Measurements from ENCODE around the gene SMIM1.

The SMIM1 gene

GRCh38 chr1:3735688-3736087, 36.9 kb upstream of the SMIM1 start:
- H3K9ac ChIP-seq (ENCODE audit: low read depth, low read length, poor library complexity) = no peak overlapping the region
- WGBS, 2 donors (ENCODE audit: extremely low coverage in 2 of 2, insufficient read length in 2 of 2, insufficient replicate concordance in 1 of 2) = no CpG with 5 or more reads among the region's 13 CpGs
- no peak overlapping the region for H3K23ac ChIP-seq (ENCODE audit: low read depth, low read length, poor library complexity)
- no peak overlapping the region for H3K18ac ChIP-seq (ENCODE audit: low read length)
- no peak overlapping the region for H3K4me3 ChIP-seq (ENCODE audit: low read length in 2 of 2)
- peaks cover 34 to 65% of the 10 kb centered on the region in 2 donors for H3K36me3 ChIP-seq (replicated peaks in 1 of 2; ENCODE audit: control insufficient read depth in 2 of 2, insufficient read depth in 2 of 2, low read length in 2 of 2)
- H2BK12ac ChIP-seq (ENCODE audit: low read length) = no peak overlapping the region
- no peak for DNase-seq (ENCODE audit: low spot score)
- no peak overlapping the region for H2AK5ac ChIP-seq (ENCODE audit: low read depth, low read length)
- H3K4me2 ChIP-seq (ENCODE audit: insufficient read depth, low read length, poor library complexity, severe bottlenecking) = no peak overlapping the region
- no peaks in the 10 kb centered on the region for H3K27me3 ChIP-seq (ENCODE audit: control insufficient read depth in 3 of 3, insufficient read depth in 3 of 3, low read depth in 1 of 3, low read length in 3 of 3)
- H4K91ac ChIP-seq (ENCODE audit: low read depth, low read length, poor library complexity) = no peak overlapping the region
- peaks cover 2% of the 10 kb centered on the region for H3K79me1 ChIP-seq (ENCODE audit: low read depth, low read length)
- no peak overlapping the region for H3K27ac ChIP-seq (replicated peaks; ENCODE audit: low read length)
- H4K8ac ChIP-seq (ENCODE audit: low read depth, low read length) = no peak overlapping the region
- no peak overlapping the region for H2BK5ac ChIP-seq (ENCODE audit: low read length)
- H2AFZ ChIP-seq (ENCODE audit: low read length) = no peak overlapping the region
- H2BK15ac ChIP-seq (ENCODE audit: low read length) = no peak overlapping the region
- H3K4me1 ChIP-seq (ENCODE audit: control insufficient read depth in 2 of 2, insufficient read depth in 1 of 2, low read depth in 1 of 2, low read length in 2 of 2) = peaks cover 13 to 18% of the 10 kb centered on the region in 2 donors
- H2BK120ac ChIP-seq (ENCODE audit: low read depth, low read length) = no peak overlapping the region
- no peak overlapping the region for H3K14ac ChIP-seq (ENCODE audit: low read length)
- H3K9me3 ChIP-seq (replicated peaks in 1 of 2; ENCODE audit: control insufficient read depth in 2 of 2, insufficient read depth in 1 of 2, low read depth in 1 of 2, low read length in 2 of 2) = no peaks in the 10 kb centered on the region
- no peak overlapping the region for H3K4ac ChIP-seq (ENCODE audit: low read length)

DNA sequence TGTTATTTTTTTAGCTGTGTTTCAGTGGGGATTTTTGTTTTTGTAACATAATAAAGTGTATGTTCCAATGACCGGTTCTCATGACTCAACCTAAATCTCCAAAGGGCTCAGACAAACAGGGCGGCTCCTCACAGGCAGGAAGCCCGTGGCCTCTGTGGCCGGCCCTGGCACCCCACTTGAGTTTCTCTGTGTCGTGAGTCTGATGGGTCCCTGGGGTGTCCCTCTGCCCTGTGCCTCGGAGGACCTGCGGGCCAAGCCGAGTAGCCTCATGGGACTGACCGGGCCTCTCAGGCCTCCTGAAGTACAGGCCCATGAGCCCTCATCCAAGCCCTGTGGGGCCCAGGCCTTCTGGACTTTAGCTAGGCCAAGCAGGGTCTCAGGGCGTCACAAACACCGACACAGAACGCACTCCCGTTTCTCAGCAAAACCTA, 36.4 kb upstream of the SMIM1 start:
- Histone ChIP-seq H3K9me3 (replicated peaks in 1 of 2; ENCODE audit: control insufficient read depth in 2 of 2, insufficient read depth in 1 of 2, low read depth in 1 of 2, low read length in 2 of 2) (no peaks in the 10 kb centered on the region), H3K27ac (replicated peaks; ENCODE audit: low read length) (no peak overlapping the region), H2BK120ac (ENCODE audit: low read depth, low read length) (no peak overlapping the region), H3K4me2 (ENCODE audit: insufficient read depth, low read length, poor library complexity, severe bottlenecking) (no peak overlapping the region), H3K9ac (ENCODE audit: low read depth, low read length, poor library complexity) (no peak overlapping the region), H3K79me1 (ENCODE audit: low read depth, low read length) (peaks cover 2% of the 10 kb centered on the region), H3K27me3 (ENCODE audit: control insufficient read depth in 3 of 3, insufficient read depth in 3 of 3, low read depth in 1 of 3, low read length in 3 of 3) (no peaks in the 10 kb centered on the region), H4K91ac (ENCODE audit: low read depth, low read length, poor library complexity) (no peak overlapping the region), H3K4me3 (ENCODE audit: low read length in 2 of 2) (no peak overlapping the region), H4K8ac (ENCODE audit: low read depth, low read length) (no peak overlapping the region), H3K23ac (ENCODE audit: low read depth, low read length, poor library complexity) (no peak overlapping the region), H2AK5ac (ENCODE audit: low read depth, low read length) (no peak overlapping the region), H2AFZ (ENCODE audit: low read length) (no peak overlapping the region), H3K18ac (ENCODE audit: low read length) (no peak overlapping the region), H3K4me1 (ENCODE audit: control insufficient read depth in 2 of 2, insufficient read depth in 1 of 2, low read depth in 1 of 2, low read length in 2 of 2) (peaks cover 13 to 18% of the 10 kb centered on the region in 2 donors), H2BK5ac (ENCODE audit: low read length) (no peak overlapping the region), H2BK12ac (ENCODE audit: low read length) (no peak overlapping the region), H2BK15ac (ENCODE audit: low read length) (no peak overlapping the region), H3K14ac (ENCODE audit: low read length) (no peak overlapping the region), H3K4ac (ENCODE audit: low read length) (no peak overlapping the region), H3K36me3 (replicated peaks in 1 of 2; ENCODE audit: control insufficient read depth in 2 of 2, insufficient read depth in 2 of 2, low read length in 2 of 2) (peaks cover 34 to 70% of the 10 kb centered on the region in 2 donors)
- WGBS, 2 donors (ENCODE audit: extremely low coverage in 2 of 2, insufficient read length in 2 of 2, insufficient replicate concordance in 1 of 2) = no CpG with 5 or more reads among the region's 13 CpGs
- no peak for DNase-seq (ENCODE audit: low spot score)

DNA sequence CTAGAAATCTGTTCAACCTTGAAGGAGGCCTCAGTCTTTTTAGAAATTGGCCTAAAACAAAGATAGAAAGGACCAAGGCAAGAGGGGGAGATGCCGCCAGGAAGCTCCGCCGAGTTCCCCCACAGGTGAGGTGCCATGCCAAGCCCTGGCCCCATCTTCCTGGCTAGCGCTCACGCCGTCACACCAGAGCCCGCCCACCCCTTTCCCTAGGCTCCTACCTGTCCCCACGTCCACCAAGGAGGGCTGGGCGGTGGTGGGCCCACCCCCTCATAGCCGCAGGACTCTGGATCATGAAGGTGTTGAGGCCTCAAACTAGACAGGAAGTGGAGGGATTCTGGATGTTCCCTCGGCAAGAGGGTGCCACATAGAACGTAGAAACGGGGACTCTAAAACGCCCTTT, 35.8 kb upstream of the SMIM1 start:
- H3K36me3 ChIP-seq (replicated peaks in 1 of 2; ENCODE audit: control insufficient read depth in 2 of 2, insufficient read depth in 2 of 2, low read length in 2 of 2) = peaks cover 35 to 75% of the 10 kb centered on the region in 2 donors
- H3K18ac ChIP-seq (ENCODE audit: low read length) = no peak overlapping the region
- DNase-seq (ENCODE audit: low spot score) = no peak
- peaks cover 7 to 14% of the 10 kb centered on the region in 2 donors for H3K4me1 ChIP-seq (ENCODE audit: control insufficient read depth in 2 of 2, insufficient read depth in 1 of 2, low read depth in 1 of 2, low read length in 2 of 2)
- H2BK15ac ChIP-seq (ENCODE audit: low read length) = no peak overlapping the region
- H2BK5ac ChIP-seq (ENCODE audit: low read length) = no peak overlapping the region
- H3K79me1 ChIP-seq (ENCODE audit: low read depth, low read length) = peaks cover 4% of the 10 kb centered on the region
- H3K27me3 ChIP-seq (ENCODE audit: control insufficient read depth in 3 of 3, insufficient read depth in 3 of 3, low read depth in 1 of 3, low read length in 3 of 3) = no peaks in the 10 kb centered on the region
- no peak overlapping the region for H3K14ac ChIP-seq (ENCODE audit: low read length)
- H3K9me3 ChIP-seq (replicated peaks in 1 of 2; ENCODE audit: control insufficient read depth in 2 of 2, insufficient read depth in 1 of 2, low read depth in 1 of 2, low read length in 2 of 2) = no peaks in the 10 kb centered on the region
- no peak overlapping the region for H4K8ac ChIP-seq (ENCODE audit: low read depth, low read length)
- no peak overlapping the region for H3K4ac ChIP-seq (ENCODE audit: low read length)
- H4K91ac ChIP-seq (ENCODE audit: low read depth, low read length, poor library complexity) = no peak overlapping the region
- no peak overlapping the region for H2BK12ac ChIP-seq (ENCODE audit: low read length)
- no peak overlapping the region for H3K9ac ChIP-seq (ENCODE audit: low read depth, low read length, poor library complexity)
- no peak overlapping the region for H3K4me3 ChIP-seq (ENCODE audit: low read length in 2 of 2)
- no peak overlapping the region for H3K27ac ChIP-seq (replicated peaks; ENCODE audit: low read length)
- no peak overlapping the region for H3K23ac ChIP-seq (ENCODE audit: low read depth, low read length, poor library complexity)
- H2BK120ac ChIP-seq (ENCODE audit: low read depth, low read length) = no peak overlapping the region
- WGBS, 2 donors (ENCODE audit: extremely low coverage in 2 of 2, insufficient read length in 2 of 2, insufficient replicate concordance in 1 of 2) = no CpG with 5 or more reads among the region's 14 CpGs
- no peak overlapping the region for H2AK5ac ChIP-seq (ENCODE audit: low read depth, low read length)
- no peak overlapping the region for H2AFZ ChIP-seq (ENCODE audit: low read length)
- no peak overlapping the region for H3K4me2 ChIP-seq (ENCODE audit: insufficient read depth, low read length, poor library complexity, severe bottlenecking)

GRCh38 chr1:3738943-3739342, 33.6 kb upstream of the SMIM1 start:
- no peak overlapping the region for H3K23ac ChIP-seq (ENCODE audit: low read depth, low read length, poor library complexity)
- no peak for DNase-seq (ENCODE audit: low spot score)
- no peak overlapping the region for H3K14ac ChIP-seq (ENCODE audit: low read length)
- H2BK5ac ChIP-seq (ENCODE audit: low read length) = no peak overlapping the region
- H3K27ac ChIP-seq (replicated peaks; ENCODE audit: low read length) = no peak overlapping the region
- no peak overlapping the region for H4K91ac ChIP-seq (ENCODE audit: low read depth, low read length, poor library complexity)
- no peak overlapping the region for H2BK120ac ChIP-seq (ENCODE audit: low read depth, low read length)
- H3K18ac ChIP-seq (ENCODE audit: low read length) = no peak overlapping the region
- H3K4ac ChIP-seq (ENCODE audit: low read length) = no peak overlapping the region
- peak overlapping the region in 1 of 2 donors; percentile 34 for H3K4me3 ChIP-seq (ENCODE audit: low read length in 2 of 2)
- no CpG with 5 or more reads among the region's 12 CpGs for WGBS, 2 donors (ENCODE audit: extremely low coverage in 2 of 2, insufficient read length in 2 of 2, insufficient replicate concordance in 1 of 2)
- H3K9ac ChIP-seq (ENCODE audit: low read depth, low read length, poor library complexity) = no peak overlapping the region
- H3K36me3 ChIP-seq (replicated peaks in 1 of 2; ENCODE audit: control insufficient read depth in 2 of 2, insufficient read depth in 2 of 2, low read length in 2 of 2) = peaks cover 47 to 95% of the 10 kb centered on the region in 2 donors
- H3K9me3 ChIP-seq (replicated peaks in 1 of 2; ENCODE audit: control insufficient read depth in 2 of 2, insufficient read depth in 1 of 2, low read depth in 1 of 2, low read length in 2 of 2) = no peaks in the 10 kb centered on the region
- no peaks in the 10 kb centered on the region for H3K27me3 ChIP-seq (ENCODE audit: control insufficient read depth in 3 of 3, insufficient read depth in 3 of 3, low read depth in 1 of 3, low read length in 3 of 3)
- no peak overlapping the region for H2AK5ac ChIP-seq (ENCODE audit: low read depth, low read length)
- no peak overlapping the region for H3K4me2 ChIP-seq (ENCODE audit: insufficient read depth, low read length, poor library complexity, severe bottlenecking)
- H2BK15ac ChIP-seq (ENCODE audit: low read length) = no peak overlapping the region
- peaks cover 0 to under 1% of the 10 kb centered on the region in 2 donors for H3K4me1 ChIP-seq (ENCODE audit: control insufficient read depth in 2 of 2, insufficient read depth in 1 of 2, low read depth in 1 of 2, low read length in 2 of 2)
- H2AFZ ChIP-seq (ENCODE audit: low read length) = no peak overlapping the region
- H2BK12ac ChIP-seq (ENCODE audit: low read length) = no peak overlapping the region
- H3K79me1 ChIP-seq (ENCODE audit: low read depth, low read length) = peaks cover 4% of the 10 kb centered on the region
- no peak overlapping the region for H4K8ac ChIP-seq (ENCODE audit: low read depth, low read length)

All from neuronal stem cell (in vitro differentiated cells).